Spleen (tissue), 7 donors: ENCODE measurements around the gene CNIH4.

Experiments
- CTCF ChIP-seq, 11 experiments: fragments of 200-600 bp in 7 of 11; fragments of 450-650 bp in 4 of 11; sonication (generic) in 4 of 11; IDR thresholded peaks in 8 of 11; conservative IDR thresholded peaks in 3 of 11; 1 replicate in 7 of 11; 2 replicates in 4 of 11; pipeline versions ENCODE4 v1.4.0 to v1.8.0; 2016 to 2021; ENCODE audit warnings: antibody characterized with exemption in 11 of 11, inconsistent platforms in 4 of 11, mild to moderate bottlenecking in 1 of 11
- POLR2A ChIP-seq, 3 donors: fragments of 450-650 bp; IDR thresholded peaks; one replicate each; pipeline ENCODE4 v1.5.1; 2017; ENCODE audit warnings: antibody characterized with exemption in 3 of 3, mild to moderate bottlenecking in 1 of 3
- donor health status: DM: no; HTN: no; CAD: no; lungs with moderate emphysema.
- donor health status: DM: no; HTN: no; CAD: no.
- donor health status: DM: no; HTN: no; CAD: no.

DNA sequence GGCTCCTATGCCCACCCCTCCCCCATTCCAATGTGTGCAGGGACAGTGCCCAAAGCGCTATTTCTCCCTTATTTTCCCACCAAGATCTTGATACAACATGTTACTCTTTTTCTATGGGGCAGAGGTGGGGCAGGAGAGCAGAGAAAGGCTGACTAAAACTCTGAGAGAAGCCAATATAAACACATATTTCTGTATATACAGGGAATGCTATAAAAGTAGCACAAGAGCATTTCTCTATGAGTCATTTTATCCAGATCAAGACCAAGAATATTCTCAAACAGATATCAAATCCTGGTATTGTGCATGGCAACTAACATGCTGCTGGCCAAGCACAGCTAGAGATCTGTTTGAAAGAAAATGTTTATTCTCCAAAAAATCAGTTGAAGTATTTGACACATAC lies 70.7 kb downstream of the CNIH4 start:
- no peak for TF ChIP-seq CTCF (IDR thresholded peaks at IDR 0.05 in 8 of 11, conservative IDR thresholded peaks at IDR 0.05 in 3 of 11)
- no peak for TF ChIP-seq POLR2A (IDR thresholded peaks at IDR 0.05)
